Activated T-cell treated with anti-CD3 and anti-CD28 coated beads, Interleukin-2, amount 50 U/mL, for 72 hours (primary cell): Measurements from ENCODE around the gene PCSK5. TPM values are rescaled to one million over a fixed set of nuclear protein-coding genes. Genes with fewer than 3 reads are reported as not detected.

Experiments
- ATAC-seq, 2 donors: fragments of 150-1000 bp; cut with Tn5 transposase; replicated peaks in 1 of 2; 2 replicates each; pipeline ENCODE4 v1.10.0; 2021; ENCODE audit warnings: moderate library complexity in 2 of 2, mild to moderate bottlenecking in 1 of 2
- DNase-seq, 2 donors: peaks; one replicate each; pipeline ENCODE4 v3.0.0; 2021 to 2022; ENCODE audit warnings: mixed read lengths in 1 of 2
- H3K27ac Mint-ChIP-seq: one replicate; pipeline ENCODE4 v1.8.0; 2022; ENCODE audit warnings: mild to moderate bottlenecking, moderate library complexity, mixed read lengths
- H3K27me3 Mint-ChIP-seq: one replicate; pipeline ENCODE4 v1.8.0; 2022; ENCODE audit warnings: low read depth, mixed read lengths
- H3K36me3 Mint-ChIP-seq, 2 donors: one replicate each; pipeline ENCODE4 v1.8.0; 2022; ENCODE audit warnings: mixed read lengths in 2 of 2, mild to moderate bottlenecking in 1 of 2; ENCODE audit not compliant: insufficient read depth in 2 of 2
- H3K4me1 Mint-ChIP-seq: one replicate; pipeline ENCODE4 v1.8.0; 2022; ENCODE audit warnings: low read depth, mixed read lengths
- H3K4me3 Mint-ChIP-seq, 2 donors: one replicate each; pipeline ENCODE4 v1.8.0; 2022; ENCODE audit warnings: mild to moderate bottlenecking in 2 of 2, mixed read lengths in 2 of 2, moderate library complexity in 2 of 2
- H3K9me3 Mint-ChIP-seq, 2 donors: one replicate each; pipeline ENCODE4 v1.8.0; 2022; ENCODE audit warnings: mixed read lengths in 2 of 2
- total RNA-seq, 2 donors: library from RNA; stranded (reverse); gene quantifications; one replicate each; pipeline ENCODE4 v1.2.3, GENCODE V29; 2022

PCSK5 gene
- total RNA-seq, 2 donors from 2014 or later, result 3.7 to 4.7 TPM

GRCh38 chr9:76221423-76221822, 330.9 kb downstream of the PCSK5 start:
- H3K27me3 Mint-ChIP-seq, result no peaks in the 10 kb centered on the region
- H3K36me3 Mint-ChIP-seq, result no peaks in the 10 kb centered on the region
- DNase-seq (no peak), ATAC-seq (no peak)
- no peak overlapping the region for H3K4me3 Mint-ChIP-seq
- H3K27ac Mint-ChIP-seq, result no peak overlapping the region
- H3K9me3 Mint-ChIP-seq, result no peaks in the 10 kb centered on the region
- peaks cover under 1% of the 10 kb centered on the region for H3K4me1 Mint-ChIP-seq

- Mint-ChIP-seq H3K36me3 (no peaks in the 10 kb centered on the region), H3K4me3 (no peak overlapping the region), H3K9me3 (no peaks in the 10 kb centered on the region), H3K4me1 (no peaks in the 10 kb centered on the region), H3K27me3 (no peaks in the 10 kb centered on the region), H3K27ac (no peak overlapping the region)
- ATAC-seq, result no peak
- DNase-seq, result no peak
These were observed 333.4 kb downstream of the PCSK5 start for GRCh38 chr9:76223749-76224340.

- H3K27me3 Mint-ChIP-seq, result no peaks in the 10 kb centered on the region
- DNase-seq, result no peak
- no peak overlapping the region for H3K27ac Mint-ChIP-seq
- no peaks in the 10 kb centered on the region for H3K4me1 Mint-ChIP-seq
- no peak for ATAC-seq
- H3K36me3 Mint-ChIP-seq, result no peaks in the 10 kb centered on the region
- no peaks in the 10 kb centered on the region for H3K9me3 Mint-ChIP-seq
- H3K4me3 Mint-ChIP-seq, result no peak overlapping the region
These were observed 336.7 kb downstream of the PCSK5 start for GRCh38 chr9:76227156-76227555.

- no peak overlapping the region for H3K4me3 Mint-ChIP-seq
- ATAC-seq (no peak), DNase-seq (no peak)
- no peaks in the 10 kb centered on the region for H3K36me3 Mint-ChIP-seq
- H3K27ac Mint-ChIP-seq, result no peak overlapping the region
- no peaks in the 10 kb centered on the region for H3K27me3 Mint-ChIP-seq
- no peaks in the 10 kb centered on the region for H3K9me3 Mint-ChIP-seq
- no peaks in the 10 kb centered on the region for H3K4me1 Mint-ChIP-seq
These were observed 340.5 kb downstream of the PCSK5 start for GRCh38 chr9:76231001-76231400.

GRCh38 chr9:76232861-76233489, 342.5 kb downstream of the PCSK5 start:
- no peaks in the 10 kb centered on the region for H3K9me3 Mint-ChIP-seq
- no peaks in the 10 kb centered on the region for H3K36me3 Mint-ChIP-seq
- no peak for DNase-seq
- no peaks in the 10 kb centered on the region for H3K4me1 Mint-ChIP-seq
- no peak overlapping the region for H3K4me3 Mint-ChIP-seq
- H3K27me3 Mint-ChIP-seq, result no peaks in the 10 kb centered on the region
- ATAC-seq, result no peak
- H3K27ac Mint-ChIP-seq, result no peak overlapping the region

- no peaks in the 10 kb centered on the region for H3K36me3 Mint-ChIP-seq
- no peak overlapping the region for H3K27ac Mint-ChIP-seq
- no peaks in the 10 kb centered on the region for H3K4me1 Mint-ChIP-seq
- no peak overlapping the region for H3K4me3 Mint-ChIP-seq
- DNase-seq (no peak), ATAC-seq (no peak)
- H3K9me3 Mint-ChIP-seq, result peaks cover 0 to under 1% of the 10 kb centered on the region in 2 donors
- peaks cover 6% of the 10 kb centered on the region for H3K27me3 Mint-ChIP-seq
These were observed 350.1 kb downstream of the PCSK5 start for GRCh38 chr9:76240578-76240977.

- H3K4me3 Mint-ChIP-seq, result no peak overlapping the region
- peaks cover 6% of the 10 kb centered on the region for H3K27me3 Mint-ChIP-seq
- no peaks in the 10 kb centered on the region for H3K4me1 Mint-ChIP-seq
These were observed 355.0 kb downstream of the PCSK5 start for GRCh38 chr9:76245518-76245917.

GRCh38 chr9:76246680-76247079, 356.2 kb downstream of the PCSK5 start:
- ATAC-seq (no peak), DNase-seq (no peak)
- Mint-ChIP-seq H3K27ac (no peak overlapping the region), H3K4me3 (no peak overlapping the region), H3K27me3 (peaks cover 6% of the 10 kb centered on the region), H3K9me3 (peaks cover 0 to 2% of the 10 kb centered on the region in 2 donors), H3K4me1 (no peaks in the 10 kb centered on the region), H3K36me3 (no peaks in the 10 kb centered on the region)

More at GRCh38 chr9:76245518-76245917, 355.0 kb downstream of the PCSK5 start:
- DNase-seq (no peak), ATAC-seq (no peak)
- Mint-ChIP-seq H3K27ac (no peak overlapping the region), H3K9me3 (peaks cover 0 to 2% of the 10 kb centered on the region in 2 donors), H3K36me3 (no peaks in the 10 kb centered on the region)

- Mint-ChIP-seq H3K36me3 (no peaks in the 10 kb centered on the region), H3K4me1 (no peaks in the 10 kb centered on the region), H3K27ac (no peak overlapping the region), H3K9me3 (peaks cover 0 to 2% of the 10 kb centered on the region in 2 donors), H3K4me3 (no peak overlapping the region), H3K27me3 (peaks cover 6% of the 10 kb centered on the region)
- ATAC-seq (no peak), DNase-seq (no peak)
These were observed 357.0 kb downstream of the PCSK5 start for GRCh38 chr9:76247426-76247825.

- Mint-ChIP-seq H3K27me3 (no peaks in the 10 kb centered on the region), H3K4me1 (no peaks in the 10 kb centered on the region), H3K36me3 (no peaks in the 10 kb centered on the region), H3K4me3 (no peak overlapping the region), H3K27ac (no peak overlapping the region), H3K9me3 (peaks cover 0 to 2% of the 10 kb centered on the region in 2 donors)
- ATAC-seq (no peak), DNase-seq (no peak)
These were observed 358.8 kb downstream of the PCSK5 start for GRCh38 chr9:76249309-76249708.

- H3K36me3 Mint-ChIP-seq, result no peaks in the 10 kb centered on the region
- H3K4me3 Mint-ChIP-seq, result no peak overlapping the region
- no peak overlapping the region for H3K27ac Mint-ChIP-seq
- DNase-seq (no peak), ATAC-seq (no peak)
- H3K27me3 Mint-ChIP-seq, result peaks cover 7% of the 10 kb centered on the region
- no peaks in the 10 kb centered on the region for H3K9me3 Mint-ChIP-seq
- H3K4me1 Mint-ChIP-seq, result no peaks in the 10 kb centered on the region
These were observed 365.4 kb downstream of the PCSK5 start for GRCh38 chr9:76255781-76256455.

GRCh38 chr9:76257311-76257710, 366.8 kb downstream of the PCSK5 start:
- Mint-ChIP-seq H3K27ac (no peak overlapping the region), H3K4me1 (no peaks in the 10 kb centered on the region), H3K36me3 (no peaks in the 10 kb centered on the region), H3K27me3 (peaks cover 7% of the 10 kb centered on the region), H3K4me3 (no peak overlapping the region), H3K9me3 (no peaks in the 10 kb centered on the region)
- ATAC-seq (no peak), DNase-seq (no peak)

GRCh38 chr9:76266649-76267283, 376.3 kb downstream of the PCSK5 start:
- Mint-ChIP-seq H3K27me3 (no peaks in the 10 kb centered on the region), H3K9me3 (peaks cover 2 to 6% of the 10 kb centered on the region in 2 donors), H3K27ac (no peak overlapping the region), H3K4me1 (no peaks in the 10 kb centered on the region), H3K4me3 (no peak overlapping the region), H3K36me3 (peaks cover 0 to 7% of the 10 kb centered on the region in 2 donors)
- ATAC-seq (no peak), DNase-seq (no peak)
